Stimulated activated CD4-positive, alpha-beta T cell treated with anti-CD3 and anti-CD28 coated beads, TNF-alpha, amount 100 ng/mL, for 4 hours (primary cell): Measurements from ENCODE around the gene PTPRN2.
"Not testable (repeated sequence)": the region's sequence is repeated elsewhere in the genome, so short reads cannot be mapped to it uniquely, and the experiment has no call there.

Source experiments
- DNase-seq, 3 experiments: peaks; one replicate each; pipeline ENCODE4 v3.0.0-alpha.2; 2020; ENCODE audit warnings: low read depth in 3 of 3

Gene PTPRN2

GRCh38 chr7:157851501-157852067, 736.0 kb downstream of the PTPRN2 start:
- peak; percentile 51 to 63 (median 60) for DNase-seq

GRCh38 chr7:157850481-157851444, 736.9 kb downstream of the PTPRN2 start:
- no peak for DNase-seq

- DNase-seq: no peak
Measured at GRCh38 chr7:157849726-157850125, 737.9 kb downstream of the PTPRN2 start.

- DNase-seq: no peak
Measured at GRCh38 chr7:157849341-157849596, 738.4 kb downstream of the PTPRN2 start.

- no peak for DNase-seq
Measured at GRCh38 chr7:157848508-157849340, 738.9 kb downstream of the PTPRN2 start.

DNA sequence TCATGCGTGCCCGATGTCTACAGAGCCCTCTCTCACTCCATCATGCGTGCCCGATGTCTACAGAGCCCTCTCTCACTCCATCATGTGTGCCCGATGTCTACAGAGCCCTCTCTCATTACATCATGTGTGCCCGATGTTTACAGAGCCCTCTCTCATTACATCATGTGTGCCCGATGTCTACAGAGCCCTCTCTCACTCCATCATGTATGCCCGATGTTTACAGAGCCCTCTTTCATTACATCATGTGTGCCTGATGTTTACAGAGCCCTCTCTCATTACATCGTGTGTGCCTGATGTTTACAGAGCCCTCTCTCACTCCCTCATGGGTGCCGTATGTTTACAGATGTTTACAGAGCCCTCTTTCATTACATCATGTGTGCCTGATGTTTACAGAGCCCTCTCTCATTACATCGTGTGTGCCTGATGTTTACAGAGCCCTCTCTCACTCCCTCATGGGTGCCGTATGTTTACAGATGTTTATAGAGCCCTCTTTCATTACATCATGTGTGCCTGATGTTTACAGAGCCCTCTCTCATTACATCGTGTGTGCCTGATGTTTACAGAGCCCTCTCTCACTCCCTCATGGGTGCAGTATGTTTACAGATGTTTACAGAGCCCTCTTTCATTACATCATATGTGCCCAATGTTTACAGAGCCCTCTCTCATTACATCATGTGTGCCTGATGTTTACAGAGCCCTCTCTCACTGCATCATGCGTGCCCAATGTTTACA, 739.7 kb downstream of the PTPRN2 start:
- DNase-seq: not testable (repeated sequence)

DNA sequence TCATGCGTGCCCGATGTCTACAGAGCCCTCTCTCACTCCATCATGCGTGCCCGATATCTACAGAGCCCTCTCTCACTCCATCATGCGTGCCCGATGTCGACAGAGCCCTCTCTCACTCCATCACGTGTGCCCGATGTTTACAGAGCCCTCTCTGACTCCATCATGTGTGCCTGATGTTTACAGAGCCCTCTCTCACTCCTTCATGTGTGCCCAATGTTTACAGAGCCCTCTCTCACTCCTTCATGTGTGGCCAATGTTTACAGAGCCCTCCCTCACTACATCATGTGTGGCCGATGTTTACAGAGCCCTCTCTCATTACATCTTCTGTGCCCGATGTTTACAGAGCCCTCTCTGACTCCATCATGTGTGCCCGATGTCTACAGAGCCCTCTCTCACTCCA, 740.9 kb downstream of the PTPRN2 start:
- DNase-seq: not testable (repeated sequence)

DNA sequence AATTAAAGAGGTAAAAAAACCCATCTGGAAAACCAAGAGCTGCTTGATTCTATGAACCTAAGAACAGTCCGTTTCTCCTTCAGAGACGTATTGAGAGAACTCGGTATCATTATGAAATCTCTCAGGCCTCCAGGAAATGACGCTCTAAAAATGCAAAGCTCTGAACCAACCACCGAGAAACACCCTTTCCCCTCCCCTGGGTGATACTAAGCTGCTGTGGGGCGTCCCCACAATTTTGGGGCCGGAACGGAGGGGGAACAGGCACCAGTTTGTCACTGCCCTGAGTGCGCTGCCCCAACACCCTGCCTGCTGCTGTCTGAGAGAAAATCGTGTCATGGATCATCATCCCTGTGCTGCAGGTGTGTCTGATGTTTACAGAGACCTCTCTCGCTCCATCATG, 741.4 kb downstream of the PTPRN2 start:
- DNase-seq: no peak

- DNase-seq: no peak
Measured at GRCh38 chr7:157845203-157845835, 742.3 kb downstream of the PTPRN2 start.

GRCh38 chr7:157844611-157845010, 743.0 kb downstream of the PTPRN2 start:
- no peak for DNase-seq

- DNase-seq: no peak
Measured at GRCh38 chr7:157844141-157844540, 743.5 kb downstream of the PTPRN2 start.

DNA sequence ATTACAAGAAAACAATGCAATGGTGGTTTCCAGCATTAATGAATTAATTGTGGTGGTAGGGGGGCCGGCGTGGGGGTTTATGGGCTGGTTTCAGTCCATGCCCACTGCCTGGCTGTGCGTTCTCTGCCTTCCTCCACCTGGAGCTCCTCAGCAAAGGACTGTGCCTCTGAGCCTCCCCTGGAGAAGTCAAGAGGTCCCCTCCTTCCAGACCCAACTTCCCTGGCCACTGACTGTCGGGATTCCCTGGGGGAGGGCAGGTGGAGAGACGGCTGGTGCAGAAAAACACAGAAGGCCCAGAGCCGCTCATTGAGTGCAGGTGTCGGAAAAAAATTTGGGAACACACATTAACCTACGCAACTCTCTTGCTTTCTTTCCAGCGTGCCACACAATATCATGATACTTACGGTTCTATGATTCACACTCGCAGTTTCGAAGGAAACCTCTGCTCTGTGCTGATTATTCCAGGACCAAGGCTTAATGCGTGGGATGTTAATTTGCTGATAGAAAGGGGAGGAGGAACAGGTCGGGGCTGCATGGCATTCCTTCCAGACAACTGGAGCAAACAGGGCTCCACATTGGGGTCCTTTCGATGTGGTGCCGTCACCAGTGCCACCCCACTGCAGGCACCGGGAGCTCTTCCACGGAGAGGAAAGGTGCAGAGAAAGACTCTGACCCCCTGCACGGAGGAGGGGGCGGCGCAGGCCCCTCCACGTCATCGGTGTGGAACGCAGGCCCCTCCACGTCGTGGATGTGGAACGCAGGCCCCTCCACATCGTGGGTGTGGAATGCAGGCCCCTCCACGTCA, 744.1 kb downstream of the PTPRN2 start:
- DNase-seq: no peak

- no peak for DNase-seq
Measured at GRCh38 chr7:157841773-157842370, 745.8 kb downstream of the PTPRN2 start.

DNA sequence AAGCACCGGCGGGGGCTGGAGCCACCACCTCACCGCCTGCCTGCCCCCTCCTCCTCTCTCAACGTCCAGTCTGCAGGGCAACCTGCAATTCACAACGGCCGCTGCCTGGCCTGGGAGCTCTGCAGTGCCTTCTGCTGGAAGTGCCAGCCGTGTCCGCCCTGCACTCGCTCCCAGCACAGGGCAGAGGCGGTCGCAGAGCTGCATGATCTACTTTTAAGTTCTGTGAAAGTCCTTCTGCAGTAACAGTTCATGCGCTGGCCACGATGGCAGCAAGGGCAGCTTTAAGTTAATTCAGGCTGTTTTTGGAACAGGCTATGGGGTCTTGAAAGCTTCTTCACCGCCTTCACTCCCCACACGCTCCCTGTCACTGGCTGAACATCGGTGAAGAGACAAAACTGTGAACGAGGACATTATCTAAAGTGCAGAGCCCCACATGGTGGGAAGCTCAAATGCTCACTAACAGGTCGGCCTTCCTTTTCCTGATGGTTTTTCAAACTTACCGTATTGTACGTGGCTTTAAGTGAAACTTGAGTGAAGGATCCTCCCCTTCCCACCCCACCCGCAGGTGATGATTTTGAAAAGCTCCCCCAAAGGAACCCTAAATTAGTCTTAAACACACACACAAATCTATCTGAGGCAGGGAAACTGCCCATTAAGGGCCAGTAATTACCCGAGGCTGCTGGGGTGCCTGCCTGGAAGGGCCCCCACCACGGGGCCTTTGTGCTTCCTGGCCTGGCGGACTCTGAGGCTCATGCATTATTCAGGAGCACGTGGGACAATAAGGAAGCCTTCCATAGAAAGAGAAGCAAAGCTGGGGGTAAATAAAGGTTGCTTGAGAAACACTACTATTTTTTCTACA, 746.5 kb downstream of the PTPRN2 start:
- DNase-seq: no peak

DNA sequence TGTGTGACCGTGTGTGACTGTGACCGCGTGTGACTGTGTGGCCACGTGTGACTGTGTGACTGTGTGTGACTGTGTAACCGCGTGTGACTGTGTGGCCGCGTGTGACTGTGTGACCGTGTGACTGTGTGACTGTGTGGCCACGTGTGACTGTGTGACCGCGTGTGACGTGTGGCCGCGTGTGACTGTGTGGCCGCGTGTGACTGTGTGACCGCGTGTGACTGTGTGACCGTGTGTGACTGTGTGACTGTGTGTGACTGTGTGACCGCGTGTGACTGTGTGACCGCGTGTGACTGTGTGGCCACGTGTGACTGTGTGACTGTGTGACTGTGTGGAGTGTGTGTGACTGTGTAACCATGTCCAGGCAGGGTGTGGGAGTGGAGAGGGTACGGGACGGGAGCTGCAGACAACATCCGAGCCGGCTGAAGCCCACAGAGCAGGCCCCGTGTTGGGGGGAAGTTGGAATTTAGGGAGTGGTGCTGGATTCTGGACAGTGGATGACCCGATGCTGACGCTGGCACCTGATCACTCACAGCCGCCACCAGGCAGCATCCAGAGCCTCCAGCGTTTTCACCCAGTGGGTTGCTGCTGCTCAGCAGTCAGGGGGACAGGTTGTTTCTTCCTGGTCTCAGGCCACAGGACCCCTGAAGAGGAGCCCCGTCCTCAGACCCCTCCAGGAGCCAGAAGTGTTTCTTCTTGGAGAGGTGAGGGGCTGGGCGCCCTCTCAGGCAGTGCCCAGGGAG, 747.3 kb downstream of the PTPRN2 start:
- DNase-seq: no peak

- no peak for DNase-seq
Measured at GRCh38 chr7:157839672-157840167, 747.9 kb downstream of the PTPRN2 start.

GRCh38 chr7:157839226-157839625, 748.4 kb downstream of the PTPRN2 start:
- DNase-seq: no peak

DNA sequence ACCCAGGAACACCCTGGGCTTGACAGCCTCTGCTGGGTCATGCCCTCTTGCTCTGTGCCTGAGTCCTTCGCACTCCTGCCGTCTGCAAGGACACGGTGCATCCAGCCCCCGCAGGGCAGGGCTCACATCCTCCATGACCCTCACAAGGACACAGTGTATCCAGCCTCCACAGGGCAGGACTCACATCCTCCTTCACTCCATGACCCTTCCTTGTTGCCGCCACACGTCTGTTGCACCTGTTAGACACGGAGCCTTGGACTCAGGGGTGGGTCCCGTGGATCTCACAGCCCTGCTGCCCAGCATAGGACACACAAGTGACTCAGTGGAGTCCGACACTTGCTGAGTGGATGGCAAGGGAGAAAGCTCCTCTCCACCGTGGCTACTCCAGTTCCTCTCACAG, 750.1 kb downstream of the PTPRN2 start:
- no peak for DNase-seq
